SK-N-SH treated with all-trans-retinoic acid at 6 μM for 48 hours (cell line): ENCODE results near the gene IKZF1.

Experiments
- ATAC-seq: fragments of 200-7000 bp; cut with Tn5 transposase; 3 replicates; pipeline ENCODE4 v1.9.1; 2020; ENCODE audit warnings: mild to moderate bottlenecking, moderate library complexity
- ARNTL ChIP-seq: fragments of 450-650 bp; formaldehyde crosslinking; IDR thresholded peaks from 2 replicates; pipeline ENCODE4 v1.5.0; 2020; ENCODE audit warnings: low read depth, mild to moderate bottlenecking, moderate library complexity, borderline replicate concordance
- BACH2 ChIP-seq: fragments of 250-450 bp; sonication (Bioruptor Pico); IDR thresholded peaks from 2 replicates; pipeline ENCODE4 v1.9.0; 2021; ENCODE audit warnings: mild to moderate bottlenecking, borderline replicate concordance
- CREB5 ChIP-seq: fragments of 250-450 bp; sonication (Bioruptor Pico); IDR thresholded peaks from 2 replicates; pipeline ENCODE4 v1.5.1; 2020; ENCODE audit warnings: low read depth, mild to moderate bottlenecking, moderate library complexity
- GLIS3 ChIP-seq: fragments of 250-450 bp; sonication (Bioruptor Pico); IDR thresholded peaks from 2 replicates; pipeline ENCODE4 v1.5.0; 2020; ENCODE audit warnings: mild to moderate bottlenecking, moderate library complexity
- ISL1 ChIP-seq: fragments of 250-450 bp; sonication (Bioruptor Pico); IDR thresholded peaks from 2 replicates; pipeline ENCODE4 v2.1.2; 2022; ENCODE audit warnings: mild to moderate bottlenecking, moderate library complexity
- OSR1 ChIP-seq: fragments of 250-450 bp; sonication (Bioruptor Pico); IDR thresholded peaks from 2 replicates; pipeline ENCODE4 v1.8.0; 2022; ENCODE audit warnings: moderate library complexity, mild to moderate bottlenecking, inconsistent platforms
- POU6F1 ChIP-seq: fragments of 250-450 bp; sonication (Bioruptor Pico); IDR thresholded peaks from 2 replicates; pipeline ENCODE4 v1.8.0; 2021; ENCODE audit warnings: low read depth, mild to moderate bottlenecking, moderate library complexity, borderline replicate concordance
- RARB ChIP-seq: fragments of 250-450 bp; sonication (Bioruptor Pico); IDR thresholded peaks from 2 replicates; pipeline ENCODE4 v1.8.0; 2021; ENCODE audit warnings: mild to moderate bottlenecking, moderate library complexity
- SNAI2 ChIP-seq: fragments of 250-450 bp; sonication (Bioruptor Pico); IDR thresholded peaks from 2 replicates; pipeline ENCODE4 v1.5.0; 2020; ENCODE audit warnings: mild to moderate bottlenecking, moderate library complexity
- TCF4 ChIP-seq: fragments of 250-450 bp; sonication (Bioruptor Pico); IDR thresholded peaks from 2 replicates; pipeline ENCODE4 v1.8.0; 2021; ENCODE audit warnings: mild to moderate bottlenecking, moderate library complexity, borderline replicate concordance
- TSHZ2 ChIP-seq: fragments of 250-450 bp; sonication (Bioruptor Pico); IDR thresholded peaks from 2 replicates; pipeline ENCODE4 v1.5.0; 2020; ENCODE audit warnings: mild to moderate bottlenecking, moderate library complexity
- ZC3H10 ChIP-seq: fragments of 250-450 bp; sonication (Bioruptor Pico); IDR thresholded peaks from 2 replicates; pipeline ENCODE4 v1.5.1; 2021; ENCODE audit warnings: mild to moderate bottlenecking, moderate library complexity
- ZFP3 ChIP-seq: fragments of 250-450 bp; sonication (Bioruptor Pico); IDR thresholded peaks from 2 replicates; pipeline ENCODE4 v1.5.0; 2020; ENCODE audit warnings: mild to moderate bottlenecking, moderate library complexity
- ZNF565 ChIP-seq: fragments of 450-650 bp; formaldehyde crosslinking; conservative IDR thresholded peaks from 2 replicates; pipeline ENCODE4 v1.5.0; 2020; ENCODE audit warnings: low read depth, mild to moderate bottlenecking, moderate library complexity
- ZNF70 ChIP-seq: fragments of 450-650 bp; formaldehyde crosslinking; IDR thresholded peaks from 2 replicates; pipeline ENCODE4 v1.5.0; 2020; ENCODE audit warnings: mild to moderate bottlenecking, moderate library complexity
- ZNF8 ChIP-seq: fragments of 450-650 bp; formaldehyde crosslinking; IDR thresholded peaks from 2 replicates; pipeline ENCODE4 v1.5.0; 2020; ENCODE audit warnings: mild to moderate bottlenecking, moderate library complexity
- TF ChIP-seq, protein P1 (sequence below): fragments of 250-450 bp; sonication (Bioruptor Pico); IDR thresholded peaks from 2 replicates; pipeline ENCODE4 v1.8.0; 2020; ENCODE audit warnings: mild to moderate bottlenecking, moderate library complexity, borderline replicate concordance
- TF ChIP-seq, protein P2 (sequence below): fragments of 250-450 bp; sonication (Bioruptor Pico); IDR thresholded peaks from 2 replicates; pipeline ENCODE4 v1.5.1; 2021; ENCODE audit warnings: mild to moderate bottlenecking, moderate library complexity

Gene IKZF1

GRCh38 chr7:50358779-50359178, 54.3 kb downstream of the IKZF1 start:
- ATAC-seq: no peak
- TF ChIP-seq ZC3H10 (CRISPR knock-in tag) (no peak), SNAI2 (CRISPR knock-in tag) (no peak), ISL1 (CRISPR knock-in tag) (no peak), POU6F1 (CRISPR knock-in tag) (no peak), GLIS3 (CRISPR knock-in tag) (no peak), ZNF70 (CRISPR knock-in tag) (no peak), ZNF8 (CRISPR knock-in tag) (no peak)
- TF ChIP-seq, all 23 proteins: peak for 0

- TF ChIP-seq OSR1 (CRISPR knock-in tag): no peak
- ATAC-seq: no peak
These were observed 54.9 kb downstream of the IKZF1 start for GRCh38 chr7:50359258-50359994.

DNA sequence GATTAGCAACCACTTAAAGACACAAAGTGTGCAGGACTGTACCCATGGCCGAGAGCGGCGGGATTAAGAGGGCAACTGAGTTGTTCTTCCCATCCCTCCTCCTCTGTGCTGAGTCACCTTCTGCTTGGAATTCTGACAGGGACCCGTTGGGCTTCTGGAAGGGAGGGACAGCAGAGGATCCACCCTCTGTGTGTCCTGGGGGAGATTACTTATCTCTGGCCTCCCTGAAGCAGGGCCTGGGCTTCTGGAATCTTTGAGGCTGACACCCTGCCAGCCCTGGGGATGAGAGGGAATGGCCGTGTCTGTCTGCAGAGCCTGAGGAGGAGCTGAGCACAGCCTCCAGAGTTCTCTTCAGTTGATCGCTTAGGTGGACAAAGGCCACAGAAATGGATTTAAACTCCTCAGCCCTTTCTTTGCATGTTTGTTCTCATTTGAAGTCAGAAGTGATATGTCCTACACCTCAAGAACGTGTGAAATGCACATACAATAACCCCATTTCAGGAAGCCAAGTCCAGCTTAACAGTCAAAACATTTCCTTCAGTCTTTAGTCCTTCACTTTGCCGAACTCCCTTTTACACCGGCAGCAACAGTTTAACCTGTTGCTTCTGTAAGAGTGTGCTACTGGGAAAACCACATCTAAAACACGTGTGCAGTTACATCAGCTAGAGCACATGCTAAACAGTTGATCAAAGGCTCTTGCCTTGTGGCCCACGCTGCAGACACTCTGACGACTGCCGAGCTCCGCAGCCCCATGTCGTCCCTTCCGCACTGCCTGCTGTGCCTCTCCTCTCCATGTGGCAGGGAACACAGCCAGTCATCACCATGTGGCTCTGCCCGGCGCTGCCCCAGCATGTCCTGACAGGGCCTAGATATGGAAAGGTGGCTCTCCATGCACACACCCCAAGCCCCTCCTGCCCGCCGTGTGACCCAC, 55.7 kb downstream of the IKZF1 start:
- no peak for TF ChIP-seq SNAI2 (CRISPR knock-in tag)
- no peak for TF ChIP-seq CREB5 (CRISPR knock-in tag)
- no peak for TF ChIP-seq ZFP3
- no peak for TF ChIP-seq RARB (CRISPR knock-in tag)
- no peak for TF ChIP-seq TSHZ2
- TF ChIP-seq TCF4 (CRISPR knock-in tag): no peak
- TF ChIP-seq, protein P1, sequence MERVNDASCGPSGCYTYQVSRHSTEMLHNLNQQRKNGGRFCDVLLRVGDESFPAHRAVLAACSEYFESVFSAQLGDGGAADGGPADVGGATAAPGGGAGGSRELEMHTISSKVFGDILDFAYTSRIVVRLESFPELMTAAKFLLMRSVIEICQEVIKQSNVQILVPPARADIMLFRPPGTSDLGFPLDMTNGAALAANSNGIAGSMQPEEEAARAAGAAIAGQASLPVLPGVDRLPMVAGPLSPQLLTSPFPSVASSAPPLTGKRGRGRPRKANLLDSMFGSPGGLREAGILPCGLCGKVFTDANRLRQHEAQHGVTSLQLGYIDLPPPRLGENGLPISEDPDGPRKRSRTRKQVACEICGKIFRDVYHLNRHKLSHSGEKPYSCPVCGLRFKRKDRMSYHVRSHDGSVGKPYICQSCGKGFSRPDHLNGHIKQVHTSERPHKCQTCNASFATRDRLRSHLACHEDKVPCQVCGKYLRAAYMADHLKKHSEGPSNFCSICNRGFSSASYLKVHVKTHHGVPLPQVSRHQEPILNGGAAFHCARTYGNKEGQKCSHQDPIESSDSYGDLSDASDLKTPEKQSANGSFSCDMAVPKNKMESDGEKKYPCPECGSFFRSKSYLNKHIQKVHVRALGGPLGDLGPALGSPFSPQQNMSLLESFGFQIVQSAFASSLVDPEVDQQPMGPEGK (CRISPR knock-in tag): no peak
- no peak for TF ChIP-seq ZNF8 (CRISPR knock-in tag)
- TF ChIP-seq ARNTL (CRISPR knock-in tag): no peak
- no peak for TF ChIP-seq ZNF565 (CRISPR knock-in tag)
- TF ChIP-seq BACH2 (CRISPR knock-in tag): no peak
- TF ChIP-seq, protein P2, sequence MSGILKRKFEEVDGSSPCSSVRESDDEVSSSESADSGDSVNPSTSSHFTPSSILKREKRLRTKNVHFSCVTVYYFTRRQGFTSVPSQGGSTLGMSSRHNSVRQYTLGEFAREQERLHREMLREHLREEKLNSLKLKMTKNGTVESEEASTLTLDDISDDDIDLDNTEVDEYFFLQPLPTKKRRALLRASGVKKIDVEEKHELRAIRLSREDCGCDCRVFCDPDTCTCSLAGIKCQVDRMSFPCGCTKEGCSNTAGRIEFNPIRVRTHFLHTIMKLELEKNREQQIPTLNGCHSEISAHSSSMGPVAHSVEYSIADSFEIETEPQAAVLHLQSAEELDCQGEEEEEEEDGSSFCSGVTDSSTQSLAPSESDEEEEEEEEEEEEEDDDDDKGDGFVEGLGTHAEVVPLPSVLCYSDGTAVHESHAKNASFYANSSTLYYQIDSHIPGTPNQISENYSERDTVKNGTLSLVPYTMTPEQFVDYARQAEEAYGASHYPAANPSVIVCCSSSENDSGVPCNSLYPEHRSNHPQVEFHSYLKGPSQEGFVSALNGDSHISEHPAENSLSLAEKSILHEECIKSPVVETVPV (CRISPR knock-in tag): no peak
- no peak; the same call in 2 of the 3 replicates for ATAC-seq
